Measurements from ENCODE around the gene KRTAP9-8. TPM values are rescaled to one million over a fixed set of nuclear protein-coding genes. Genes with fewer than 3 reads are reported as not detected.
"Not testable (repeated sequence)": the region's sequence is repeated elsewhere in the genome, so short reads cannot be mapped to it uniquely, and the experiment has no call there.

The KRTAP9-8 gene
- total RNA-seq, 1 donor from 2014 or later = not detected

DNA sequence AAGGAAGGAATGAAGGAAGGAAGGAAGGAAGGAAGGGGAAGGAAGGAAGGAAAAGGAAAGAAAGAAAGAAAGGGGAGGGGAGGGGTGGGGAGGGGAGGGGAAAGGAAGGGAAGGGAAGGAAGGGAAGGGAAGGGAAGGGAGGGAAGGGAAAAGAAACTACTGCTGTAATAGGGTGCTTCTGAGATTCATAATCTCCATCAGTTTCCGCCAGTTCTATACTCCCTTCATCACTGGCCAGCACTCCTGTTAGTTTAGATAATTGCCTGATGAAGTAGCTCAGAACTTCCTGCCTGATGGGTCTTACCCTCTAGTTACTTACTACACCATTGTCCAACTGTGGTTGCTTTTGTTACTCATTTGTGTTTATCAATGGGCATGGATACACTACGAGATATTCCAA is 25.4 kb downstream of the KRTAP9-8 start:
- TF ChIP-seq, protein P1, sequence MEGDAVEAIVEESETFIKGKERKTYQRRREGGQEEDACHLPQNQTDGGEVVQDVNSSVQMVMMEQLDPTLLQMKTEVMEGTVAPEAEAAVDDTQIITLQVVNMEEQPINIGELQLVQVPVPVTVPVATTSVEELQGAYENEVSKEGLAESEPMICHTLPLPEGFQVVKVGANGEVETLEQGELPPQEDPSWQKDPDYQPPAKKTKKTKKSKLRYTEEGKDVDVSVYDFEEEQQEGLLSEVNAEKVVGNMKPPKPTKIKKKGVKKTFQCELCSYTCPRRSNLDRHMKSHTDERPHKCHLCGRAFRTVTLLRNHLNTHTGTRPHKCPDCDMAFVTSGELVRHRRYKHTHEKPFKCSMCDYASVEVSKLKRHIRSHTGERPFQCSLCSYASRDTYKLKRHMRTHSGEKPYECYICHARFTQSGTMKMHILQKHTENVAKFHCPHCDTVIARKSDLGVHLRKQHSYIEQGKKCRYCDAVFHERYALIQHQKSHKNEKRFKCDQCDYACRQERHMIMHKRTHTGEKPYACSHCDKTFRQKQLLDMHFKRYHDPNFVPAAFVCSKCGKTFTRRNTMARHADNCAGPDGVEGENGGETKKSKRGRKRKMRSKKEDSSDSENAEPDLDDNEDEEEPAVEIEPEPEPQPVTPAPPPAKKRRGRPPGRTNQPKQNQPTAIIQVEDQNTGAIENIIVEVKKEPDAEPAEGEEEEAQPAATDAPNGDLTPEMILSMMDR (IDR thresholded peaks at IDR 0.05; ENCODE audit: unreplicated experiment) = no peak
- Mint-ChIP-seq H3K36me3 (ENCODE audit: low read depth, unreplicated experiment) (no peaks in the 10 kb centered on the region), H3K9me3 (ENCODE audit: unreplicated experiment) (no peaks in the 10 kb centered on the region), H3K27me3 (ENCODE audit: unreplicated experiment) (no peaks in the 10 kb centered on the region), H3K27ac (ENCODE audit: unreplicated experiment) (no peak overlapping the region), H3K4me1 (ENCODE audit: unreplicated experiment) (no peaks in the 10 kb centered on the region), H3K4me3 (ENCODE audit: unreplicated experiment) (no peak overlapping the region)
- no peak for DNase-seq (ENCODE audit: low spot score)

DNA sequence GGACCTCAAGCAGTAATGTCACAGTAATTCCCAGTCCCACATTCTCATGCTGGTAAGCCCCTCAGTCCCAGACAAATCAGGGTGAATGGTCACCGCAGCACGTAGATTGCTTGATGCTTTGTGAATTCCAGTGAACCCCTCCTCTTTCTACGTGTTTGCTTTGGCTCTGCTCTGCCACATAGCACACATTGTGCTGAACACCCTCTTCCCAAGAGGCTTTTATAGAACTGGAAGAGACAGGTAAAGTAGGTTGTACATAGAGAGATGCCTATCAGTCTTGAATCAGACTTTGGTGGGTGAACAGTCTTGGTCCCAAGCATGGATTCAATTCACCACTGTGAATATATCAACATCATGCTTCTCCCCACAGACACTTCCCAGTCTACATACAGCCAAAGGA is 26.8 kb downstream of the KRTAP9-8 start:
- DNase-seq (ENCODE audit: low spot score) = no peak
- Mint-ChIP-seq H3K27me3 (ENCODE audit: unreplicated experiment) (no peaks in the 10 kb centered on the region), H3K36me3 (ENCODE audit: low read depth, unreplicated experiment) (no peaks in the 10 kb centered on the region), H3K27ac (ENCODE audit: unreplicated experiment) (no peak overlapping the region), H3K4me1 (ENCODE audit: unreplicated experiment) (no peaks in the 10 kb centered on the region), H3K4me3 (ENCODE audit: unreplicated experiment) (no peak overlapping the region), H3K9me3 (ENCODE audit: unreplicated experiment) (no peaks in the 10 kb centered on the region)
- TF ChIP-seq, protein P1 (IDR thresholded peaks at IDR 0.05; ENCODE audit: unreplicated experiment) = no peak

DNA sequence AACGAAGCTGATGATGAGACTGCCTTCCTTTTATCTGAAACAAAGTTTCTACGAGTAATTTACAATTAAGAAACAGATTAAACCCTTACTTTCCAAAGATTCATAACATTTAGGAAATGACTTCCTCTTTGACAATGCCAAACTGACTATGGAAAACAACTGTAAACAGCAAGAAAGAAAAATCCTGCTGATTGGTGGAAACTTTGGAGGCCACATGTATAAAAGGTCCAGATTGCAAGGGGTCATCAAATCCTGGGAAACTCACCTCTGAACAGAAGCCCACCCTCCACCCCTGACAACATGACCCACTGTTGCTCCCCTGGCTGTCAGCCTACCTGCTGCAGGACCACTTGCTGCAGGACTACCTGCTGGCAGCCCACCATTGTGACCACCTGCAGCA is 27.3 kb downstream of the KRTAP9-8 start, which contains the start of gene KRTAP9-6:
KRTAP9-6 (plus strand) TSS at position 301 of the 400 bp plus-strand sequence; CDS start at position 301, 0 bp downstream.
- H3K27me3 Mint-ChIP-seq (ENCODE audit: unreplicated experiment) = no peaks in the 10 kb centered on the region
- H3K4me1 Mint-ChIP-seq (ENCODE audit: unreplicated experiment) = no peaks in the 10 kb centered on the region
- H3K27ac Mint-ChIP-seq (ENCODE audit: unreplicated experiment) = no peak within 1 kb of the TSS
- H3K36me3 Mint-ChIP-seq (ENCODE audit: low read depth, unreplicated experiment) = no peaks in the 10 kb centered on the region
- no peaks in the 10 kb centered on the region for H3K9me3 Mint-ChIP-seq (ENCODE audit: unreplicated experiment)
- TF ChIP-seq, protein P1 (IDR thresholded peaks at IDR 0.05; ENCODE audit: unreplicated experiment) = no peak
- H3K4me3 Mint-ChIP-seq (ENCODE audit: unreplicated experiment) = no peak within 1 kb of the TSS
- no peak for DNase-seq (ENCODE audit: low spot score)

DNA sequence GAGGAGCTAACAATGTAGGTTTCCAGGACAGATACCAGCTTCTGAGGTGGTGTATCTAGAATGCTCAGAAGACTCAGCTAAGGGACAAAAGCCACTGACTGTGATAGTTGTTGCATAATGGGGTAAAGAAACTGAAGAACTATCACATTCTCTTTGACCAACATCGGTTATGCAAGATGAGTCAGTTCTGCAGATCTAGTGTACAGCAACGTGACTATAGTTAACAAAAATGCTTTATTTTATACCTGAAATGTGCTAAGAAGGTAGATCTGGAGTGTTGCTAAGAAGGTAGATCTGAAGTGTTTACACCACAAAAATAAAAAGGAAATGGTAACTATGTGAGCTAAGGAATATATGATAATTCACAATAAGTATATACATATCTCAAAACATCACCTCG is 29.9 kb downstream of the KRTAP9-8 start:
- TF ChIP-seq, protein P1 (IDR thresholded peaks at IDR 0.05; ENCODE audit: unreplicated experiment) = no peak
- H3K27me3 Mint-ChIP-seq (ENCODE audit: unreplicated experiment) = no peaks in the 10 kb centered on the region
- H3K36me3 Mint-ChIP-seq (ENCODE audit: low read depth, unreplicated experiment) = no peaks in the 10 kb centered on the region
- H3K4me1 Mint-ChIP-seq (ENCODE audit: unreplicated experiment) = no peaks in the 10 kb centered on the region
- no peak overlapping the region for H3K27ac Mint-ChIP-seq (ENCODE audit: unreplicated experiment)
- no peak for DNase-seq (ENCODE audit: low spot score)
- H3K9me3 Mint-ChIP-seq (ENCODE audit: unreplicated experiment) = no peaks in the 10 kb centered on the region
- H3K4me3 Mint-ChIP-seq (ENCODE audit: unreplicated experiment) = no peak overlapping the region

DNA sequence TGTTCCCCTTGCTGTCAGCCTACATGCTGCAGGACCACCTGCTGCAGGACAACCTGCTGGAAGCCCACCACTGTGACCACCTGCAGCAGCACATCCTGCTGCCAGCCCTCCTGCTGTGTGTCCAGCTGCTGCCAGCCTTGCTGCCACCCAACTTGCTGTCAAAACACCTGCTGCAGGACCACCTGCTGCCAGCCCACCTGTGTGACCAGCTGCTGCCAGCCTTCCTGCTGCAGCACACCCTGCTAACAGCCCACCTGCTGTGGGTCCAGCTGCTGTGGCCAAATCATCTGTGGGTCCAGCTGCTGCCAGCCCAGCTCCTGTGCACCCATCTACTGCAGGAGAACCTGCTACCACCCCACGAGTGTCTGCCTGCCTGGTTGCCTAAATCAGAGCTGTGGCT is 33.5 kb downstream of the KRTAP9-8 start:
- H3K4me3 Mint-ChIP-seq (ENCODE audit: unreplicated experiment); H3K27me3 Mint-ChIP-seq (ENCODE audit: unreplicated experiment); H3K9me3 Mint-ChIP-seq (ENCODE audit: unreplicated experiment); H3K27ac Mint-ChIP-seq (ENCODE audit: unreplicated experiment); H3K36me3 Mint-ChIP-seq (ENCODE audit: low read depth, unreplicated experiment); DNase-seq (ENCODE audit: low spot score); H3K4me1 Mint-ChIP-seq (ENCODE audit: unreplicated experiment): not testable (repeated sequence)

DNA sequence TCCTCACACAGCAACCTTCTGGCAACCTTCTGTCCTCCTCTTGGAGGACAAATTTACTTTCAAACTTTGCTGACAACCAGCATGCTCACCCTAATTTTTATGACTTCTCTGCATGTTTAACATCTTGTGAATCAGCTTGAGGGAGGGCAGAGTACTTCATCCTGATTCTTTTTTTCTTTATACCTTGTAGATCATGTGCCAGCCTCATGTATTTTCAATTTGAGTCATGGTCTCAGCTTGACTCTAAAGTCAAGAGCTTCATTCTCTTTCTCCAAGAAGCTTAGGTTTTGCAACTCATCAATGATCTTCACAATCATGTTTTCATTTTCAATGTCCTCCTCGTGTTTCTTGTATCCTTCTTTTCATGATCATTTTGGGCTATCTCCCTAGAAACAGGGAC is 34.1 kb downstream of the KRTAP9-8 start:
- Mint-ChIP-seq H3K4me1 (ENCODE audit: unreplicated experiment) (no peaks in the 10 kb centered on the region), H3K27me3 (ENCODE audit: unreplicated experiment) (no peaks in the 10 kb centered on the region), H3K36me3 (ENCODE audit: low read depth, unreplicated experiment) (no peaks in the 10 kb centered on the region), H3K4me3 (ENCODE audit: unreplicated experiment) (no peak overlapping the region), H3K9me3 (ENCODE audit: unreplicated experiment) (no peaks in the 10 kb centered on the region), H3K27ac (ENCODE audit: unreplicated experiment) (no peak overlapping the region)
- no peak for DNase-seq (ENCODE audit: low spot score)
- TF ChIP-seq, protein P1 (IDR thresholded peaks at IDR 0.05; ENCODE audit: unreplicated experiment) = no peak

DNA sequence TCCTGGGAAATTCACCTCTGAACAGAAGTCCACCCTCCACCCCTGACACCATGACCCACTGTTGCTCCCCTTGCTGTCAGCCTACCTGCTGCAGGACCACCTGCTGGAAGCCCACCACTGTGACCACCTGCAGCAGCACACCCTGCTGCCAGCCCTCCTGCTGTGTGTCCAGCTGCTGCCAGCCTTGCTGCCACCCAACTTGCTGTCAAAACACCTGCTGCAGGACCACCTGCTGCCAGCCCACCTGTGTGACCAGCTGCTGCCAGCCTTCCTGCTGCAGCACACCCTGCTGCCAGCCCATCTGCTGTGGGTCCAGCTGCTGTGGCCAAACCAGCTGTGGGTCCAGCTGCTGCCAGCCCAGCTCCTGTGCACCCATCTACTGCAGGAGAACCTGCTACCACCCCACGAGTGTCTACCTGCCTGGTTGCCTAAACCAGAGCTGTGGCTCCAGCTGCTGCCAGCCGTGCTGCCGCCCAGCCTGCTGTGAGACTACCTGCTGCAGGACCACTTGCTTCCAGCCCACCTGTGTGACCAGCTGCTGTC is 37.9 kb downstream of the KRTAP9-8 start, which contains the start of gene KRTAP9-7:
KRTAP9-7 (plus strand) TSS at position 51 of the 543 bp plus-strand sequence; CDS start at position 51, 0 bp downstream.
- not testable (repeated sequence) for DNase-seq (ENCODE audit: low spot score); H3K9me3 Mint-ChIP-seq (ENCODE audit: unreplicated experiment); H3K27ac Mint-ChIP-seq (ENCODE audit: unreplicated experiment); H3K36me3 Mint-ChIP-seq (ENCODE audit: low read depth, unreplicated experiment); H3K27me3 Mint-ChIP-seq (ENCODE audit: unreplicated experiment); H3K4me3 Mint-ChIP-seq (ENCODE audit: unreplicated experiment); H3K4me1 Mint-ChIP-seq (ENCODE audit: unreplicated experiment)

All from endothelial cell (in vitro differentiated cells).